HuH-7.5 (cell line): Measurements from ENCODE around the gene NOPCHAP1.
"Not testable (repeated sequence)": the region's sequence is repeated elsewhere in the genome, so short reads cannot be mapped to it uniquely, and the experiment has no call there.

ENCODE experiments used
- DNase-seq: peaks from one replicate; pipeline ENCODE4 v3.0.0; 2011; ENCODE audit warnings: low spot score

The NOPCHAP1 gene

GRCh38 chr12:104964856-104965205 is 21.3 kb upstream of the NOPCHAP1 start:
- no peak for DNase-seq

GRCh38 chr12:104966677-104967076 is 19.4 kb upstream of the NOPCHAP1 start:
- DNase-seq = no peak

- no peak for DNase-seq
These were observed 16.8 kb upstream of the NOPCHAP1 start for GRCh38 chr12:104969343-104969742.

- DNase-seq = no peak
These were observed 14.8 kb upstream of the NOPCHAP1 start for GRCh38 chr12:104971306-104971705.

GRCh38 chr12:104973250-104973649 is 12.9 kb upstream of the NOPCHAP1 start:
- no peak for DNase-seq

GRCh38 chr12:104974626-104975290 is 11.4 kb upstream of the NOPCHAP1 start:
- DNase-seq = no peak

GRCh38 chr12:104975587-104976343 is 10.4 kb upstream of the NOPCHAP1 start:
- no peak for DNase-seq

- no peak for DNase-seq
These were observed 9.4 kb upstream of the NOPCHAP1 start for GRCh38 chr12:104976703-104977102.

GRCh38 chr12:104977688-104978087 is 8.4 kb upstream of the NOPCHAP1 start:
- DNase-seq = not testable (repeated sequence)

- peak; percentile 26 for DNase-seq
These were observed 910 bp upstream of the NOPCHAP1 start for GRCh38 chr12:104985206-104985605.

- no peak for DNase-seq
These were observed 4.8 kb downstream of the NOPCHAP1 start for GRCh38 chr12:104990950-104991349.

GRCh38 chr12:104991565-104992128 is 5.5 kb downstream of the NOPCHAP1 start:
- DNase-seq = no peak

- DNase-seq = no peak
These were observed 8.2 kb downstream of the NOPCHAP1 start for GRCh38 chr12:104994336-104994735.

GRCh38 chr12:104997541-104997940 is 11.4 kb downstream of the NOPCHAP1 start:
- no peak for DNase-seq

GRCh38 chr12:104998423-104999346 is 12.6 kb downstream of the NOPCHAP1 start:
- no peak for DNase-seq

- no peak for DNase-seq
These were observed 13.2 kb downstream of the NOPCHAP1 start for GRCh38 chr12:104999347-104999685.

GRCh38 chr12:105001476-105001875 is 15.4 kb downstream of the NOPCHAP1 start:
- no peak for DNase-seq

GRCh38 chr12:105013892-105014291 is 27.8 kb downstream of the NOPCHAP1 start:
- no peak for DNase-seq

GRCh38 chr12:105014603-105015002 is 28.5 kb downstream of the NOPCHAP1 start:
- no peak for DNase-seq

- DNase-seq = no peak
These were observed 29.4 kb downstream of the NOPCHAP1 start for GRCh38 chr12:105015543-105015942.

- DNase-seq = no peak
These were observed 31.9 kb downstream of the NOPCHAP1 start for GRCh38 chr12:105018012-105018411.

GRCh38 chr12:105018776-105019175 is 32.7 kb downstream of the NOPCHAP1 start:
- no peak for DNase-seq
